ENCODE results near the gene ZNF385D.

GRCh38 chr3:21718943-21719591, 31.9 kb downstream of the ZNF385D start:
- TF ChIP-seq CTCF (IDR thresholded peaks at IDR 0.05) = no peak
- TF ChIP-seq POLR2A (IDR thresholded peaks at IDR 0.05) = no peak

All from uterus (tissue), 2 donors.